Activated effector memory CD4-positive, alpha-beta T cell treated with anti-CD3 and anti-CD28 coated beads, Interleukin-2, amount 50 U/mL, for 16 hours (primary cell): ENCODE data around the gene CALML6.

ENCODE experiments used
- DNase-seq: peaks from one replicate; pipeline ENCODE4 v3.0.0-alpha.2; 2020

The CALML6 gene

GRCh38 chr1:1911350-1912041 lies 3.6 kb upstream of the CALML6 start:
- no peak for DNase-seq

DNA sequence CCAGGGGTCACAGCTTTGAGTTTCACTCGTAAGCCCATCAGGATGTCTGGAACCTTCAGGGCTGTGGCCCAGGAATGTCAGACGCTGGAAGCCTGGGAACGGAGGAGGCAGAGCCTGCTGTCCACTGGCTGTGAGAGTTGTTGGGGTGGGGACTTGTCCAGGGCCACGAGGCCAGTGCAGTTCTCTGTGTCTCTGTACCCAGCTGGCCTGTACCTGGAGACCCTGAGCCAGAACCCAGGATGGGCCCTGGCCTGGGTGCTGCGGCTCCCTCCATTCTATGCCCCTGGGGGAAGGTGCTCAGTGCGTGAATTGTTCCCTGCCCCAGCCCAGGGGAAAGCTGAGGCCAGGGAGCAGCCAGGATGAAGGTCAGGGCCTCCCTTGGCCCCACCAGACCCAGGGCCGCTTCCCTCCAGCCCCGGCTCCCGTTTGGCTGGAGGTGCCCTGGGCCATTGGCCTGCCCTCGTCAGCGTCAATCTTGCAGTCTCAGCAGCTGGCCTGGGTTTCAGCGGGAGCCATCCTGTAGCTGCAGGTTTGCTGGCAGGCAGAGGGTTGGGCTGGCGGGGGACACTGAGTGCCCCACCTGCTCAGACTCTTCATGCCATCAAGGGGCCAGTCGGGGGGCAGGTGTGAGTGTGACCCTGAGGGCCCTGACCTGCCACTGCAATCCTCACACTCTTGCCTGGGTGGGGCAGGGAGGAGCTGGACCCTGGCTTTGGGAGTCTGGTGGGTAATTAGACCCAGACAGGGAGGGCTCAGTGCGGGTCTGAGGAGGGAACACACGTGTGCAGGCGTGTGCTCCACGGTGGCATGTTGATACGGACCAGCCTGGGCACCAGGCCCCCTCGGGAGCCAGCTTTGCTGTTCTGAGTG lies 724 bp upstream of the CALML6 start:
- no peak for DNase-seq

DNA sequence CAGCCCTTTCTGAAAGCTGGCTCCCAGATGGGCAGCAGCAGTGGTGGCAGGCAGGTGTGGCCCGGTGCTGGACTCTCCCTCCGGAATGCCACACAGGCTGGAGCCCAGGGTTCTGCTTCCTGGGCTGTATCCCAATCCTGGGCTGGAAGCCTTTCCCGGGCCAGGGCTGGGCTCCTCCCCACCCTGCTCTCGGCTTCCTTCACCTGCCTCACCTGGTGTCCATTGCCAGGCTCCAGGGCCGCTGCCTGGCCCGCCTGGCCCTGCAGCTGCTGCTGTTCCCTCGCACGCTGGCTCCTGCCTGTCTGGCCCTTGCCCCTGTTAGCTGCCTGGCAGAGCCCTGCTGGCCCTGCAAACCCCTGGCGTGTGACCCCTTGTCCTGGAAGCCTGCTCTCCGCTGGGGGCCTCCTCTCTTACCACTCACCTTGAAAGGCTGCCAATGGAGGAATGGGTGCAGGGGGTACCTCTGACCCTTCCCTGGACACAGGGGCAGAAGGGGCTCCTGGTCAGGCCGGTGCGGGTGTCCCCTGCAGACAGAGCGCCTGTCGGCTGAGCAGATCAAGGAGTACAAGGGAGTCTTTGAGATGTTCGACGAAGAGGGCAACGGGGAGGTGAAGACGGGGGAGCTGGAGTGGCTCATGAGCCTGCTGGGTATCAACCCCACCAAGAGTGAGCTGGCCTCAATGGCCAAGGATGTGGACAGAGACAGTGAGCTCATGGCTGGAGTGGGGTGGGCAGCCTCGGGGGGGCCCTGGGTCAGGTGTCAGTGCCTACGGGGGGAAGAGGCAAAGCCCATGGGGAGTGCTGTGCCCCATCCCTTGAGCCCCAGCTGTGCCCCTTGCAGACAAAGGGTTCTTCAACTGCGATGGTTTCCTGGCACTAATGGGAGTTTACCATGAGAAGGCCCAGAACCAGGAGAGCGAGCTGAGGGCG lies 1.1 kb downstream of the CALML6 start:
- DNase-seq, result no peak

DNA sequence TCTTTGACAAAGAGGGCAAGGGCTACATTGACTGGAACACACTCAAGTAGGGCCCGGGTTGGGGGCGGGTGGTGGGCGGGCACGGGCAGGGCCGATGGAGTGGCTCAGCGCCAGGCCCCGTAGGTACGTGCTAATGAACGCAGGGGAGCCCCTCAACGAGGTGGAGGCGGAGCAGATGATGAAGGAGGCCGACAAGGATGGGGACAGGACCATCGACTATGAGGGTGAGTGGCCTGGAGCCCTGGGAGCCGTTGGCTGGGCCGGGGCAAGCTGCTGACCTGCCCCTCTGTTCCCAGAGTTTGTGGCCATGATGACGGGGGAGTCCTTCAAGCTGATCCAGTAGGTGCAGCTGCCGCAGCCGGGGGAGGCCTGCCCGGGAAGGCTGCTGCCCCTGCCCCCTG lies 1.8 kb downstream of the CALML6 start:
- DNase-seq, result no peak

DNA sequence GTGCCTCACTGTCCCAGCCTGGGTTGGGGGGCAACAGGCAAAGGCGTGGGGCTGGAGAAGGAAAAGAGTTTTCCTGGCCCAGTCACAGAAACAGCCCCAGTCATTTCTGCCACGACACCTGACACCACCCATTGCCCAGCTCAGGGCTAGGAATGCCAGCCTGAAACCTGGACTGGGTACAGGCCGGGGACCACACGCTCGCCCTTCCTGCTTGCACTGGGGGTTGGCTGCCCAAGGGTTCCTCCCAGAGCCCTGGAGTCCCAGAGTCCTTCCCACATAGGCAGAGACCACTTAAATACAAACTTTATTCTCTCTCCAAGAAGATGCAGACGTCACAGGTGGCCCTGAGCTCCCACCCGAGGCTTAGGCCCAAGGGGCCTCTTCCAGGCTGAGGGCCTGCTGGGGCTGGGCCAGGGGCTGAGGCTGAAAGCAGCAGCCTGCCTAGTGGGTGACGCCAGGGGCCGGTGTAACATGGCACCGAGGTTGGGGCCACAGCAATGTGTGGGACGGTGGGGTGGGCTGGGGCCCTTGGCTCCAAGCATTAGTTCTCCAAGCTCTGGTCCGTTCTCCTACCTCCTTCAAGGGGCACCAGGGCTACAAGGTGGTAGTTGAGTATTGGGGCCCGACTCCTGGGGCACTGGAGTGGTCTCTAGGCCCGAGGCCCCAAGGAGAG lies 2.4 kb downstream of the CALML6 start:
- no peak for DNase-seq

- DNase-seq, result no peak
Observed at GRCh38 chr1:1917995-1918900, 3.2 kb downstream of the CALML6 start.

DNA sequence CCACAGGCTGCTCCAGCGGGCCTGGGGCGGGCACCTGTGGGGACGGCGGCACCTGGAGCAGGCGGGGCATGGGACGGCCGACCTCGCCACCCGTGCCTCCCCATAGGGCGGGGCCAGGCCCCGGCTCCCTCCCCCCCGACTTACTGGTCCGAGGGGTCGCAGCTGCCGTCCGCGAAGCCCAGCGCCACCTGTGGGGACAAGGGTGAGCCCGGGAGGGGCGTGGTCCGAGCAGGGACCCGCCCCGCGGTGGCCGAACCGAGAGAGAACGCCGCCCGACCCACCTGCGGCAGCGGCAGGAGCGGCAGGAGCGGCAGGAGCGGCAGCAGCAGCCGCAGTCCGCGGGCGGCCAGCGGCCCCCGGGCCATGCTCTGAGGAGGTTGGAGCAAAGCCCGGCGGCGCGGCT lies 3.8 kb downstream of the CALML6 start, which contains the start of gene TMEM52:
TSS of gene TMEM52 (minus strand) at position 379 of the 403 bp plus-strand sequence. CDS start at position 365, 14 bp downstream.
- DNase-seq, result no peak

DNA sequence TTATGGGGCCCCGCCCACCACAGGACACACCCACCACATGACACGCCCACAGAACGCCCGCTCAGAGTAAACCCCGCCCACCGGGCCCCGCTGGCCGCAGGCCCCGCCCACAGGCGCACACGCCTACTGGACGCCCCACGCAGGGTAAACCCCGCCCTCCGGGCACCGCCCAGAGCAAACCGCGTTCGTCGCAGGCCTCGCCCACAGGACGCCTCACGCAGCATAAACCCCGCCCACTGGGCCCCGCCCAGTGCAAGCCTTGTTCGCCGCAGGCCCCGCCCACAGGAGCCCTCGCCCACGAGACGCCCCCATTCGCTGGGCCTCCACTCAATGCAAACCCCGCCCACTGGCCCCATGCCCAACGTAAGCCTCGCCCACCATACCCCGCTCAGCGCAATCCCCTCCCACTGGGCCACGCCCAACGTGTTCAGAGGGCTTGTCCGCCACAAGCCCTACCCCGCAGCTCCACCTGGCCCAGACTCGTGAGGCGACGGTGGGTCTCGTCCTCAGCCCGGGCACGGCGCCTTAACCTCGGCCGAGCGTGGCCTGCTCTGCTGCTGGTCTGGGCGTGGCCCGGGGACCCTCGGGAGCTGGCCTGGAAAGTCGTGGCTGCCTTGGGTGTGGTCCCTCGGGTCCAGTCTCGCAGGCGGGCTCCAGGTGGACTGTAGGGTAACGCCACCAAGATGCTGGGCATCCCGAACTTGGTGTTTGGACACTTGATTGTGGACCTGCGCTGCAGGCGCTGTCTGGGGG lies 4.4 kb downstream of the CALML6 start:
- peak; percentile 99 for DNase-seq

GRCh38 chr1:1920057-1920607 lies 5.1 kb downstream of the CALML6 start:
- no peak for DNase-seq

DNA sequence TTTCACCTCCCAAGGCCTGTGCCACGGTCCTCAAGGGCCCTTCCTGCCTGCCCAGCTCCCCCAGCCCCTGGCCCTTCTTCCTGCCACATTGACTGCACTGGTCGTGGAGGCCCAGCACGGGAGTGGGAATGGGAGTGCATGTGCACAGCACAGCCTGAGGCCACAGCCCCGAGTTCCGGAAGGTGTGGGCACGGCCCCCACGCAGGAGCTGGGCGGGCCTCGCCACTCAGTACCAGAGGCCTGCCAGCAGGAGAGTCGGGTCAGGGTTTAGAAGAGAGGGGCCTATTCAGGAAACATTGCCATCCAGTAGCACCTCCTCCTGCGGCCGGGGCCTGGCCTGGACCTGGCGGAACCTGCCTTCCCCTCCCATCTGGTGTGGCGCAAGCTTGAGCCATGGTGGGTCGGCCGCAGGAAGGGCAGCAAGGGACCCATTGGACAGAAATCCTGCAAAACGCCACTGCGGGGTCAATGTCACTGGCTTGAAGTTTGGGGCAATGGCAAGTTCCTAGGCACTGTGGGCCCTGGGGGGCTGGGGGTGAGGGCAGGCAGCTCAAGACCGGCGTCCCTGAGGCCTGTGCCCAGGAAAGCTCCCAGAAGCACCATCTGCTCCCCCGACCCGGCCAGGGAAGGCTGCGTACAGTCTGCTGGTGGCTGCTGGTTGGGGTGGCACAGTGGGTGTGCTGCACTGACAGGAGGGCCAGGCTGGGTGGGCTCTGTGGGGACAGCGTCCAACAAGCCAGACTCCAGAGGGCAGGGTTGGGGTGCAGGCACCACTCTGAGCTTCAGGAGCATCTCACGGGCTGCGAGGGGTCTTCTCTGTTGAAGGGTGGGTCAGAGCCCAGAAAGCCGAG lies 5.8 kb downstream of the CALML6 start:
- no peak for DNase-seq

DNA sequence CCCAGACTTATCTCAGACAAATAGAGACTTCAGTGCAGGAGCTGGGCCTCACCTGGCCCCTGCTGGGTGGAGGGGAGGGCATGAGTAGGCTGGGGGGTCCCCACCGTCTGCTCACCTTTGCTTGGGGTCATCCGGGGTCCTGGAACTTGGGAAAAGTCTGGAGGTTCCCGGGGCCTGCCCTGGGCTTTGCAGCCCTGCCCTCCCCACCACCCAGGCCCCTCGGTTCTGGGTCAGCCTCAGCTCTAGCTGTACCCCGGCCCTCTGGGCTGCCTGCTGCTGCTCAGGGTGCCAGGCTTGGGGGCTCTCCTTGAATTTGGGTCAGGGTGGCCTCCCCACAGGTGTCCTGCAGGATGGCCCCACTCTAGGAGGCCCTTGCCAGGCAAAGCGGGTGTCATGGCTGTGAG lies 6.4 kb downstream of the CALML6 start:
- no peak for DNase-seq

DNA sequence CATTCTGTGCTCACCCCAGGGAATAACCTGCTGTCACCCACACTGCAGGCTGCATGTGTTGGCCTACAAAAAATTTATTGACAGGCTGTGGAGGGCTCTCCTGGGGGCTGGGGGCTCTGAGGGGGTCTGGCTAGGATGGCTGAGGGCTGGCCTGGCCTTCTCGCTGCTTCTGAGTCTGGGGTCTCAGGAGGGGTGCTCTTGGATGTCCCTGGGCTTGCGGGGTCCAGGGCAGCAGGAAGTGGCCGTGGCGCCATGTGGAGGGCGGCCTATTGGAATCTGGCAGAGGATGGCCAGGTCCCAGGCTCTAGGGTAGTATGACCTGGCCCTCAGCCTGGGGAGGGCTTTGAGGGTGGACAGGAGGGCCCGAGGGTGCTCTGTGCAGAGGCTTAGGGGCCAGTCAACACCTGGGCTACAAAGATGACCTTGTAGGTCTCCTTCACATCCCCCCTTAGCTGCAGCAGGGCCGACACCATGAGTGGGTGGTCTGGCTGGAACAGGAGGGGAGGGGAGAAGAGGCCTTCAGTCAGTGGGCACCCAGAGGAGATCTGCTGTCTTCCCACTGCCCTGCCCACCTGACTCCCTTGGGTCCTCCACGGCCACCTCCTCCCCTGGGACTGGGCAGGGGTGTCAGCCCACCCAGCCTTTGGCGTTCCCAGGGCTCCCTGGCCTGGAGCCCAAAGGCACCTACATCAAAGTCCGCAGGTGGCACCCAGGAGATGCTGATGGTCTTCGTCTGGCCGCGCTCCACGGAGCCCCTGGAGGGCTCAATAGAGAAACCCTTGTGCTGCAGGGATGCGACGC lies 7.0 kb downstream of the CALML6 start:
- no peak for DNase-seq

DNA sequence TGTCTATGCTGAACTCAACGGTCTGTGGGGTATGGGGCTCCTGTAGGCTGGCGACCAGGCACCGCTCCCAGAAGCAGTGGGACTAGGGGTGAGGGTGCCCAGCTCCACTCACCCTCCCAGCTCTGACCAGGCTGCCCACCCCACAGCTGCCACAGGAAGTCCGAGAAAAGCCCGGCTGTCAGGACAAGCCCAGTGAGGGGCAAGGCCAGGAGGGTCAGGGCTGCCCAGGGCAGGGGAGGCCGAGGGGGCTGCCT lies 7.6 kb downstream of the CALML6 start:
- DNase-seq, result no peak

- DNase-seq, result no peak
Observed at GRCh38 chr1:1922956-1923833, 8.1 kb downstream of the CALML6 start.

GRCh38 chr1:1924386-1924785 lies 9.3 kb downstream of the CALML6 start:
- DNase-seq, result no peak

GRCh38 chr1:1924849-1925248 lies 9.8 kb downstream of the CALML6 start:
- DNase-seq, result no peak

DNA sequence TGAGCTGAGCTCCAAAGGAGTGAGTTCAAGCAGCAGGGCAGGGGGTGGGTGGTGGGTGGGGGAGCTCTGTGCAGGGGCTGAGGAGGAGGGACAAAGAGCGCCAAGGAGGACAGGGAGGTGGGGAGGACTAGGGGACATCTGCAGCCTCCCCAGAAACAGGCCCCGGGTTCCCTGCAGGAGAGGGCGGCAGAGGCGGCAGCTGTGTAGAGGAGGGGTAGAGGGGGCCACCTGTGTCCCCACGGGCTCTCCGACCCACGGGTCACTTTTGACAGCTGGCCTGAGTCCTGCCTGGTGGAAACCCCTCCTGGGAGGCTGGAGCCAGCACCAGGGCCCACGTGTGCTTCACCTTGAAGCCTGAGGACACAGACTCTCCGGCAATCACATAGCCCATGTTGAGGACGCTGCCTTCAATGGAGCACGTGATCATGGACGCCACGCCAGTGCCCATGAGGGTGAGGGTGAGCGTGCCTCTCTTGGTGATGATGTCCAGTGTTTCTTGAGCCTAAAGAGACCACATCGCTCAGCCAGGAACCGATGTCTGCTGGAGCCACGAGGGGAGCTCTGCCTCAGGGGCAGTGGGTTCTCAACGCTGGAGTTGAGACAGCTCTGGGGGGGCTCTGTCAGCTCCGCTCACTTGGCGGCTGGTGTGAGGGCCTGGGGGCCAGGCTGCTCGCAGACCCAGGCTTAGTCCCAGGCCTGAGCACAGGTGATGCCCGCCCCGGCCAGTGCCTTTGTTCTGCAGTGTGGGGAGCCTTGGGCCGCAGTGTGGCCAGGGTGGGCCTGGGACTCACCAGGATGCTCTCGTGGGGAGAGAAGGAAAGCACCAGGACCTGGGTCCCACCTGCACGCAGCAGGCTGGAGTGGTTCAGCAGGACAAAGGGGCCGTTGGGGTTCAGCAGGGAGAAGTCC lies 10.6 kb downstream of the CALML6 start:
- no peak for DNase-seq
